Hepatocyte (in vitro differentiated cells): ENCODE measurements around the gene XXYLT1.

Source experiments
- CTCF ChIP-seq: fragments of 200-600 bp; sonication (generic); IDR thresholded peaks from 2 replicates; pipeline ENCODE4 v1.5.1; 2016; ENCODE audit warnings: antibody characterized with exemption, mild to moderate bottlenecking; ENCODE audit not compliant: poor library complexity
- EZH2 ChIP-seq: fragments of 200-600 bp; sonication (generic); IDR thresholded peaks from 2 replicates; pipeline ENCODE4 v1.6.1; 2016; ENCODE audit warnings: antibody characterized with exemption, mild to moderate bottlenecking, borderline replicate concordance

GRCh38 chr3:195109098-195109657, 161.8 kb downstream of the XXYLT1 start:
- no peak for TF ChIP-seq EZH2
- no peak for TF ChIP-seq CTCF
